Measurements from ENCODE around the gene NCOA3.

GRCh38 chr20:47706345-47706744 lies 204.7 kb downstream of the NCOA3 start:
- TF ChIP-seq POLR2A (IDR thresholded peaks at IDR 0.05; ENCODE audit: borderline replicate concordance, extremely low read depth, insufficient read depth, insufficient read length) (no peak), EZH2 (IDR thresholded peaks at IDR 0.05) (no peak), CTCF (IDR thresholded peaks at IDR 0.05 in 2 of 3, conservative IDR thresholded peaks at IDR 0.05 in 1 of 3; ENCODE audit: borderline replicate concordance in 1 of 3, insufficient read depth in 1 of 3, low read depth in 2 of 3, low read length in 2 of 3) (no peak), CEBPB (IDR thresholded peaks at IDR 0.05; ENCODE audit: low read depth) (no peak), EZH2phosphoT487 (IDR thresholded peaks at IDR 0.05; ENCODE audit: borderline replicate concordance) (no peak), POLR2AphosphoS5 (IDR thresholded peaks at IDR 0.05; ENCODE audit: low read depth, low read length) (no peak)

Measured in HCT116 (cell line).